ENCODE results near the gene ZSWIM5.
"Not testable (repeated sequence)": the region's sequence is repeated elsewhere in the genome, so short reads cannot be mapped to it uniquely, and the experiment has no call there.

Gene ZSWIM5

DNA sequence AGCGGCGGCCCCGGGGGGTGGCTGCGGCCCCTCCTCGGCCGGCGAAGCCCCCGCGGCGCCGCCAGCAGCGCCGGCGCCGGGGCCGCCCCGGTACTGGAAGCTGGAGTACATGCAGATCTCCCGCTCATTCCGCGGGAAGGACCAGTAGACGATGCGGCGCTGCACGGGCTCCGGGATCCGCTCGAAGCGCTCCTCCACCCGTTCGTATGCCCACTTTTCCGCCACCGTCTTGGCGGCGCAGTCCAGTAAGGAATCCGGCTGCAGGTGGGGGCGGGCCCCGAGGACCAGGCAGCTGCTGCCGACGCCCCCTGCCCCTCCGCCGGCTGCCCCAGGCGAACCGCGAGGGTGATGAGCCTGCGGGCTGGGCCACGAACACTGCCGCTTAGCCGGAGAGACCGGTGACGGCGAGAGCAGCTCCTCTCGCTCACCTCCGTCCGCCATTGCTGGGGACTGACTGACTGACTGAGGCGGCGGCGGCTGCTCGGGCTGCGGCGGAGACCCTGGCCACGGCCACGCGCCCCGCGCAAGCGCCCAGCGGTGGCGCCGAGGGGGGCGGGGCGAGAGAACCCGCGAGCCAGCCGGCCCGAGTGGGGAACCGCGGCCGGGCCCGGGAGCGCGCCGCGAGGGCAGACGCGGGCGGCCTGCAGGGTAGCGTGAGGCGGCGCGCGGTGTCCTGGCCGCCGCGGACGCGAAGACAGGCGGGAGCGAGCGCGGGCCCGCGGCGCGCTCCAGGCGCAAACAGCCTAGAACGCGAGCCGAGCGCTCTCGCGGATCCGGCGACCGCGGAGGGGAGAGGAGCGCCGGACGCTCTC is at the start of gene ZSWIM5:
ZSWIM5 (minus strand) TSS at position 696 of the 812 bp plus-strand sequence; CDS start at position 441, 255 bp downstream.
- peak; percentile 79 for DNase-seq

DNA sequence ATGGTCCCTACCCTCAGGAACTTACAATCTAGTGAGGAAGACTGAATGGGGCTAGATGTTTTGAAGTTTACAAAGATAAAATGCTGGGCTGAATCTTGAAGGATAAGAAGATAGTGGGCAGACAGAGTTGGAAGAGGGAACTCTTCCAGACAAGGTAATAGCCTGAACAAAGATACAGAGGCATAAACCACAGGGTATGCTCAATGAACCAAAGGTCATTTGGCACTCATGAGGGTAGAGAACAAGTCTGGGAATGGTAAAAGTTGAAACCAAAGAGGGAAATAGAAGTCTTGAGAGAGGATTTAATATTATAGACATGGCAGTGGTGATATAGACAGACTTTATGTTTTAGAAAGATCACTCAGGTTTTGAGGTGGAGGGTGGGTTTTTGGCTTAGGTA is 48.1 kb upstream of the ZSWIM5 start:
- no peak for DNase-seq

DNA sequence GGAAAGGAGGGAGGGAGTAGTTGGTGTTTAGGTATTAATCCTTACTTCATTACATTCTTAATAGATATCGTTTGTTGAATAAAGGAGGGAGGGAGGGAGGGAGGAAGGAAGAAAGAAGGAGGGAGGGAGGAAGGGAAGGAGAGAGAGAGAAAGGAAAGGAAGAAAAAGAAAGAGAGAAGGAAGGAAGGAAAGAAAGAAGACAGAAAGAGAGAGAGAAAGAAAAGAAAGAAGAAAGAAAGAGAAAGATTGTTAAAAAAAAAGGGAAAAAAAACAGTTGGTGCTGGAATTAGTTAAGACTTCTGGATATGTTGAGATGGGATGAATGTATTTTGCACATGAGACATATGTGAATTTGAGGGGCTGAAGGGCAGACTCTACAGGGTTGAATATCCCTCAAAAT is 44.1 kb upstream of the ZSWIM5 start:
- DNase-seq, result no peak

DNA sequence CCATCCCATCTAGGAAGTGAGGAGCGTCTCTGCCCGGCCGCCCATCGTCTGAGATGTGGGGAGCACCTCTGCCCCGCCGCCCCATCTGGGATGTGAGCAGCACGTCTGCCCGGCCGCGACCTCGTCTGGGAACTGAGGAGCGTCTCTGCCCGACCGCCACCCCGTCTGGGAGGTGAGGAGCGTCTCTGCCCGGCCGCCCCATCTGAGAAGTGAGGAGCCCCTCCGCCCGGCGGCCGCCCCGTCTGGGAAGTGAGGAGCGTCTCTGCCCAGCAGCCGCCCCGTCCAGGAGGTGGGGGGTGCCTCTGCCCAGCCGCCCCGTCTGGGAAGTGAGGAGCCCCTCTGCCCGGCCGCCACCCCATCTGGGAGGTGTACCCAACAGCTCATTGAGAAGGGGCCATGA is 41.6 kb upstream of the ZSWIM5 start:
- DNase-seq, result not testable (repeated sequence)

DNA sequence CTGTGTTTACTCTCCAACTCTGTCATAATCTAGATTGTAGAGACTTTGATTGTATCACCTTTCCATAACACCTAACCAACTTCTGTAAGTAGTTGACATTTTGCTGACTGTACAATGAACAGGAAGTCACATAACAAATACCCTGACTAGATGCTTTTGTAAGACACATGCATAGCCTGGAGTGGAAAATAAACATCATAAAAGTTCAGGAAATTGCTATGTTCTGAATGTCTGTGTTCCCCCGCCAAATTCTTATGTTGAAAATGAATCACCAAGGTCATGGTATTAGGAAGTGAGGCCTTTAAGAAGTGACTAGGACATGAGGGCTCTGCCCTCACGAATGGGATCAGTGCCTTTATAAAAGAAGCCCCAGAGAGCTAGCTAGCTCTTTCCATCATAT is 40.4 kb upstream of the ZSWIM5 start:
- DNase-seq, result no peak

DNA sequence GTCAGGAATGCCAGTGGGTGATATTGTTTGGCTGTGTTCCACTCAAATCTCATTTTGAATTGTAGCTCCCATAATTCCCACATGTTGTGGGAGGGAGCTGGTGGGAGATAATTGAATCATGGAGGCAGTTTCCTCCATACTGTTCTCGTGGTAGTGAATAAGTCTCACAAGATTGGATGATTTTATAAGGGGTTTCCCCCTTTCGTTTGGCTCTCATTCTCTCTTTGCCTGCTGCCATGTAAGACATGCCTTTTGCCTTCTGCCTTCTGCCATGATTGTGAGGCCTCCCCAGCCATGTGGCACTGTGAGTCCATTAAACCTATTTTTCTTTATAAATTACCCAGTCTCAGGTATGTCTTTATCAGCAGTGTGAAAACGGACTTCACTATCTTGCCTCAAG is 40.0 kb upstream of the ZSWIM5 start:
- DNase-seq, result not testable (repeated sequence)

DNA sequence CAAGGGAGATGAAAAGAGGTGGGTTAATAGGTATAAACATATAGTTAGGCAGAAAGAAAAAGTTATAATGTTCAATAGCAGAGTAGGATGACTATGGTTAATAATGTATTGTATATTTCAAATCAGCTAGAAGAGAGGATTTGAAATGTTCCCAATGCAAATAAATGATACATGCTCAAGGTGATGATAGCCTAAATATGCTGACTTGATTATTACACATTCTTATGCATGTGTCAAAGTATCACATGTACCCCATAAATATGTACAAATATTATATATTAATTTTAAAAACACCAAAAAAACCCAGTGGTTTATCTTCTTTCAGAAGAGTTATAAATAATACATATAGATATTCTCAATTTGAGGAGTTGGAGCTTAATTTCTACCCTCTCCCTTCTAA is 38.3 kb upstream of the ZSWIM5 start:
- no peak for DNase-seq

DNA sequence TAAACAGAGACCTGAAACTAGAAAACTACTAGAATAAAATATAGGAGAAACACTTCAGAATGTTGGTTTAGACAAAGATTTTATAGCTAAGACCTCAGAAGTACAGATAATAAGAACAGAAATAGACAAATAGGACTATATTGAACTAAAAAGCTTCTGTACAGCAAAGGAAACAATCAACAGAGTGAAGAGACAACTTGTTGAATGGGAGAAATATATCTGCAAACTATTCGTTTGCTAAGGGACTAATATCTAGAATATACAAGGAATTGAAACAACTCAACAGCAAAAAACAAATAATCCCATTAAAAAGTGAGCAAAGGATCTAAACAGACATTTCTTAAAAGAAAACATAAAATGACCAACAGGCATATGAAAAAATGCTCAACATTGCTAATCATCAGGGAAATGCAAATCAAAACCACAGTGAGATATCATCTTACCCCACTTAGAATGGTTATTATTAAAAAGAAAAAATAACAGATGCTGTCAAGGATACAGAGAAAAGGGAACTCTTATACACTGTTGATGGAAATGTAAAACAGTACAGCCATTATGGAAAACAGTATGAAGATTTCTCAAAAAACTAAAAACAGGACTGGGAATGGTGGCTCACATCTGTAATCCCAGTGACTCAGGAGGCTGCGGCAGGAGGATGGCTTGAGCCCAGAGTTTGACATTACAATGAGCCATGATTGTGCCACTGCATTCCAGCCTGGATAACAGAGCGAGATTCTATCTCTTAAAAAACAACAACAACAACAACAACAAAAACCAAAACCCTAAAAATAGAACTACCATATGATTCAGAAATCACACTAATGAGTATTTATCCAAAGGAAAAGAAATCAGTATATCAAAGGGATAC is 37.3 kb upstream of the ZSWIM5 start:
- DNase-seq, result no peak

DNA sequence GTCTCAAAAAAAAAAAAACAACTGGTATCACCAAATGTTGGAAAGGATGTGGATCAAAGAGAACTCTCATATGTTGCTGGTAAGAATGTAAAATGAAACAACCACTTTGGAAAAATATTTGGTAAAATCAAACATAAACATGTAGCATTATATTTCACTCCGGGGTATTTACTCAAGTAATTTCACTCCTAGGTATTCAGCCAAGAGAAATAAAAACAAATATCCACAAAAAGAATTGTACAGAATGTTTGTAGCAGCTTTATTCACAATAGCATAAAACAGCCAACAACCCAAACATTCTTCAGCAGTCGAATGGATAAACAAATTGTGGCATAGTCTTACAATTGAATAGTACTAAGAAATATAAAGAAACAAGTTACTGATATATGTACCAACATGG is 32.4 kb upstream of the ZSWIM5 start:
- DNase-seq, result no peak

DNA sequence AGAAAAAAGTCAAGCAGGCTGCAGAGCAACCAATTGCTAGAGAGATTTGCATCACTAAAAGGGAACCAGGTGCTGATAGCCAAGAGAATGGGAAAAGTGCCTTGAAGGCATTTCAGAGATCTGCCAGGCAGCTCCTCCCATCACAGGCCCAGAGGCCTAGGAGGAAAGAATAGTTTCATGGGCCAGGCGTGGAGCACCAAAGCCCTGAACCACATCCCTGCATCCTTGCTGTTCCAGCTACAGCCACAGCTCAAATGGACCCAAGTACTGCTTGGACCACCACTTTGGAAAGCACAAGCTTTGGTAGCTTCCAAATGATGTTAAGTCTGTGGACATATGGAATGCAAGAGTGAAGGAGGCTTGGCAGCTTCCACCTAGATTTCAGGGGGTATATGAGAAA is 29.7 kb upstream of the ZSWIM5 start:
- DNase-seq, result no peak

DNA sequence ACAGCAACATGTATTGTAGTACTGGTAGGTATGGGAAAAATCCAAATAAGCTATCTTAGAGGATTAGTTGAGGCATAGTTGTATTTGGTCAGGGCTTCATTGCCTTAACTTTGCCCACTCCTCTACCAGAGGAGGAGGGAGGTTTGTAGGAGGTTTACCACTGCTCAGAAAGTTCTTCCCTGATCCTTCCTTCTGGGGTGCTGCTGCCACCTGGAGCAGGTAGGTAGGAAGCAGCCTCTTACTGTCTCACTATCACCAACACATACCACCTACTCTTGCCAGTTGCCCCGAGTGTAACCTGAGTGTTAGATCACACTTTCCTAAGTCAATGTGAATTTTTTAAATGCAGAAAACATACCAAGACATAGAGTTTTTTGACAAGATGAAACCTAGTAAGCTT is 24.1 kb upstream of the ZSWIM5 start:
- no peak for DNase-seq

DNA sequence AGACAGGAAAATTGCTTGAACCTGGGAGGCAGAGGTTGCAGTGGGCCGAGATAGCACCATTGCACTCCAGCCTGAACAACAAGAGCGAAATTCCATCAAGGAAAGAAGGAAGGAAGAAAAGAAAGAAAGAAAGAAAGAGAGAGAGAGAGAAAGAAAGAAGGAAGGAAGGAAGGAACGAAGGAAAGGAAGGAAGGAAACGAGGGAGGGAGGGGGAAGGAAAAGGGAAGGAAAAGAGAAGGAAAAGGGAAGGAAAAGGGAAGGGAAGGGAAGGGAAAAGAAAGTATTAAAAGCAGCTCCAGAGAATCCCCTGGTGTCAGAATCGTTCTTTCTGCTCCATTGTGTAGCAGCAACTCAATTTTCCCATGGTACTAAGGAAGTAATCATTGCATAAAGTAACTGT is 19.2 kb upstream of the ZSWIM5 start:
- DNase-seq, result no peak

DNA sequence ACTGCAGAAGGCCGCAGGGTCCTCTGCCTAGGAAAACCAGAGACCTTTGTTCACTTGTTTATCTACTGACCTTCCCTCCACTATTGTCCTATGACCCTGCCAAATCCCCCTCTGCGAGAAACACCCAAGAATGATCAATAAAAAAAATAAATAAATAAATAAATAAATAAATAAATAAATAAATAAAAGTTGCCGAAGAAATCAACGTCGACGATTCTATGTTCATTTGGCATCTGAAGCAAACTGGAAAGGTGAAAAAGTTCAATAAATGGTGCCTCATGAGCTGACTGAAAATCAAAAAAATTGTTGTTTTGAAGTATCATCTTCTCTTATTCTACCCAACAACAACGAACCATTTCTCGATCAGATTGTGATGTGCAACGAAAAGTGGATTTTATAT is 17.3 kb upstream of the ZSWIM5 start:
- DNase-seq, result not testable (repeated sequence)

DNA sequence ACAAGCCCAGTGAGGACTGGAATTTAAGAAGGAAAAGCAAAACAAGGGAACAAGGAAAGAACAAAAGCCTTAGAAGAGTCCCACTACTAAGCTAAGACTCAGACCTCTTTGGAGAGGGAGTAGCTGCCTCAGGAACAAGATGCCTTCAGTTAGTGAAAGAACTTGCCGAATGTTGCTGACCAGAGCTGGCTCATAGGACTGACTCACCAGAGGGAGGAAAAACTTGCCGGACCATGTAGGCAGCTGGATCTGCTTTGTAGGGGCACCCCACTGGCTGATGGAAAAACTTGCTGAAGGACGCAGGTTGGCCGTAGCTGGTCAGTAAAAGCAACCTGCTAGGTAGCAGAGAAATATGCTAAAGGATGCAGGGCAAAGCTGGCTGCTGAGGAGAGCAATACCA is 15.3 kb upstream of the ZSWIM5 start:
- DNase-seq, result no peak

DNA sequence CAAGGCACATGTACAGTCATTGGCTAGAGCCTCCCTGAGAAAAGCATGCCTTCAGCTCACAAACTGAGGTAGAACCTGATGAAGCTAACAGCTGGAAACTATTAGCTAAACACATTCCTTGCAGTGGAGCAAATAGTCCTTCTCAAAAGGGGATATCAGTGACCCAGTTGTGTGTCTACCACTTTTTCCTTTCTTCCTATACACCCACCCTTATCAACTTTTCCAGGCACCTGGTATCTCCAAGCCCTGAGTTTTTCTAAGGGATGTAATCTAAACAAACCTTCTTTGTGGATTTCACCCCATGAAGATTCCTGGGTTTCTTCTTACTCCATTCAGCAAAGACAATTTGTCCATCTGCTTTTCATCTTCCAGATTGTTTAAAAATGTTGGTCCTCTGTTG is 10.5 kb upstream of the ZSWIM5 start:
- no peak for DNase-seq

DNA sequence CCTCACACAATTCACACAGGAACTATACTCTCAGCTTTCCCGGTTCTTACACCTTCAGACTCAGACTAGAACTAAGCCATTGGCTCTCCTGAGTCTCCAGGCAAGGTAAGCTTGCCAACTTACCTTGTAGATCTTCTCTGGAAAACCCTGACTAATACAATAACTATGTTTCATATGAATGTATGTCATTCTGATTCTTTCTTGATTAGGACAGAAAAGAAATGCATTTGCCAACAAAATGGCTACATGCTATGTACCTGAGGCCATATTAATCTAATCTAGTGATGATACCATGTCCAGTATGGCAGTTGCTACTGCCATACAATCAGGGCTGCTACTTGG is 9.8 kb upstream of the ZSWIM5 start:
- no peak for DNase-seq

DNA sequence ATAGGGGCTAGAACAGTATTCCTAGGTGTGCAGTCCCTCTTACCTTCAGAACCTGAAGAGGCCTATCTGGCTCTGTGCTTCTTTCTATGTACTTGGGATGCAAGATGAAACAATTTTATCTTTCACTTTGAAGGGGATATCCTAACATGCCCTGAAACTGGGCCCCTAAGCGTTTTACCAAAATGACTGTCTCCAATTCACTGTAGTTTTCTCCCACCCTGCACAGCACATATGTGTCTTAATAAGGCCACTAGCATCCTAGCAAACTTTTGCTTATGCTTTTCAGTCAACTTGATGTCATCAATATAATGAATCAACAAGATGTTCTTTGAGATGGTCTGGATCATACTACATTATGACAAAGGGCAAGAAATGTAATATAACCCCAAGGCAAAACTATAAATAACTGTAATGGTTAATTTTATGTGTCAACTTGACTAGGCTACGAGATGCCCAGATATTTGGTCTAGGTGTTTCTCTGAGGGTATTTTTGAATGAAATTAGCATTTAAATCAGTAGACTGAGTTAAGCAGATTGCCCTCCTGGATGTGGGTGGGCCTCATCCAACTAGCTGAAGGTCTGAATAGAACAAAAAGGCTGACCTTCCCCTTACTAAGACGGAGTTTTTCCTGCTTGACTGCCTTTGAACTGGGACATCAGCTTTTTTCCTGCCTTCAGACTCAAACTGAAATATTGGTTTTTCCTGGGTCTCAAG is 9.2 kb upstream of the ZSWIM5 start:
- no peak for DNase-seq

DNA sequence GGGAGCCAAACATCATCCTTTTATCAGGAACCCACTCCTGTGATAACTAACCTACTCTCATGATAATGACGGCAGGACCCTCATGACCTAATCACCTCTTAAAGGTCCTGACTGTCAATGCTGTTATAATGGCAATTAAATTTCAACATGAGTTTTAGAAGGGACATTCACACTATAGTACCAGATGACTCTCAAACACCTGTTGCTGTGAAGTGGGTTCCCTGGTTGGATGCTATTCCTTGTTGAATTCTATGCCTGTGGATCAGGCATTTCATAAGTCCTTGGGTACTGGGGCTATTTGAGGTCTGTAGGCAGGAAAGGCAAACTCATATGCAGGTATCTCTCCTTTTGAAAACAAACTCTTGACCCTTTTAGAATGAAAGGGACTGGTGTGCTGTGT is 7.5 kb upstream of the ZSWIM5 start:
- DNase-seq, result no peak

DNA sequence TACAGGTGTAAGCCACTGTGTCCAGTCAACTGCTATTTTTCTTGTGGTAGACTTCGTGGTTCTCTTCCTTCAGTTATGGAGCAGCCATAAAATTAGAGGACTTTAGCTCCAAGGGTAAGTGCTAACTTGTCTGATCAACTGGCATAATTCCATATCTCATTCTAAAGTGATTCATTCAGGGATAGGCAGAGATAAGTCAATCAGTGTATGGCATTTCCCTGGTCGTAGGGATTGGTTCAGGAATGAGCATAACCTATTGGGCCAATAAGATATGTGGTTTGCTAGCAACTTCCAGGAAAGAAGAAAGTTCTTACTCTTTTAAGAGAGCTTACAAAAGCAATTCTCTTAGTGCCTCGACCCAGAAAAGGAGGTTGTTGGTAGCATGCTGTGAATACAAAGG is 4.7 kb upstream of the ZSWIM5 start:
- DNase-seq, result no peak

DNA sequence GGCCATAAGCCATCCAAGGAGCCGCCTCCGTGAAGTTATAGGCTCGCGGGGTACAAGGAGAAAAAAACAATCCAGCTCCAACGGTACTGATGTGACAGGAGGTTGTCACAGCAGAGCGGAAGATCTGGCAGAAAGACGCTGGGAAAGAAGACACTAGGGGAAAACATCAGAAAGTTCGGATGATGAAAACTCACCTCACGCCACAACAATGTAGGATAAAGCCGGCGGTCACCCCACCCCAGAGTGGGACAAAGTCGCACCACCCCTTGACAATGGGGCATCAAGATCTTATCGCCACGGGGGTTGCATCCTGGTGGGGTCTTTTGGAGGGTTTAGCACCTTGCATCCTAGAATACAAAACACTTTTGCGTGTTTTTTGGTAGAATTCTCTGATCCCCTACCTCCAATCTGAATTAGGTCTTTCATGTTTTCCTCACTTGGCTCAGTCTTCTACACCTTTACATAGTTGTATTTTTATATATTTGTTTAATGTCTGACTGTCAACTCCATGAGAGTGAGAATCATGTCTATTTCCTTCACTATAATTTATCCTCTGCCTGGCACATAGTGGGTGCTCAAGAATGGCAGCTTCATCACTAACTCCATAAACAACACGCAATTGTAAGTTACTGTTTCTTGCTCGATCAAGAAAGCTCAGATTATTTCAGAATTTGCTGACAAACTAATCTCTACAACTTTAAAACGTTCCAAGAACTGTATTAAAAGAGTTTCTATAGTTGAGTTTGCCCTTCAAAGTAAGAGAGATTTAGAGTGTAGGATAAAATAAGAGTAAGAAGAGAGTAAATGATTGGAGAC is 611 bp upstream of the ZSWIM5 start:
- DNase-seq, result no peak

DNA sequence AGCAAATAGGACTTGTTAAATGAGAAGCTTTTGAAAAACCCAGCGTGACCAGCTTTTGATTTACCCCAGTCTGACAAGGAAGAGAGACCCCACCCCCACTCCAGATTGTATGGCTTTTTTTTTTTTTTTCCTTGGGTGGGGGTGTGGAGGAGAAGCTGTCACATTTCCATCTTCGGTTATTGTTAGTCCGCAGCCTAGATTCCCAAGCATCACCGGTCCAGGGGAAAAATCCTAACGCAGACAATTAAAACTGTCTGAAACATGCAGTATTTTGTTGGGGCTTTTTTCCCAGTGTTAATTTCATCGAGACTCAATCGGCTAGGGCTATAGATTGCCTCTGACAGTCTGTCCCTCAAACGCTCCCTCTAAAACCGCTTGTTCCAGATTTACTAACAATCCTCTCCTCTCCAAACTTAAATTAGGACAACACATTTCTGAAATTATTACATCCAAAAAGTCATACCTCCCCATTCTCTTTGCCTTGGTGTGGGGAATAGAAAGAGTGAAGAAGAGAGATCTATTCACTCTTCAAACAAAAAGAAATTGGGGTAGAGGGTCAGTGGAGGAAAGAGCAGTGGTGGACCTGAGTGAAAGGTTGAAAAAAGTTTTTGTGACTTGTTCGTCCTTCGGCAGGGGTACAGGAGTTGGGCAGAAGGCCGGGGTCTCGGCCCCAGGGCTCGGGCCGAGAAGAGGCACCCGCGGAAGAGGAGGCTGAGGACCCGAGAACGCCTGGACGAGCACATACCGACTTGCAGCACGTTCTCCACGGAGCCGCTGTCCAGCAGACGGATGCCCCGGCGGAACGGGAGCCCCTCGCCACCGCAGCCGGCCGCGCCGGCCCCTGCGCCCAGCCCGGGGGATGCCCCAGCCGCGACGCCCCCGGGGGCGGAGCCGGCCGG is 1.1 kb downstream of the ZSWIM5 start:
- peak; percentile 65 for DNase-seq
